ENCODE measurements around the gene YOD1.

DNA sequence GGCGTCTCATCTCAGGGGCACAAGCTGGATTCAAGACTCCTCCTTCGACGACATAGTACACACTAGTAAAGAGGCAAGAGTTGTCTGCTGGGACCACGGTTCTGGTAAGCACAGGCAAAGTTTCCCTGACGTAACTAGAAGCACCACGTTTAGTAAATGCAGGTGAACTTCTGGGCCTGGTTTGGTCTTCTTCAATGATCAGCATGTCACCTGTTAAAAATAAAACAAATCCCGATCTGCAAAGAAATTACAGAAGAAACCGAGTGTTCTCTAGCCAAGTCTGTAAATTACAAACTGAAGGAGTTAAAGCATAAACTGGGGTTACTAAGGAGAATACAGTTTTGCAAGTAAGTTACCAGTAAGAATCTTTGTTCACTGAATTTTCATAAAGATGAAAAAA, 1.5 kb downstream of the YOD1 start:
- no peak for TF ChIP-seq CTCF (IDR thresholded peaks at IDR 0.05; ENCODE audit: poor library complexity, severe bottlenecking)
- no peak for TF ChIP-seq TAF1 (IDR thresholded peaks at IDR 0.05; ENCODE audit: low read depth)
- TF ChIP-seq EP300 (conservative IDR thresholded peaks at IDR 0.05; ENCODE audit: poor library complexity, severe bottlenecking), result no peak
- TF ChIP-seq POLR2AphosphoS5 (IDR thresholded peaks at IDR 0.05), result no peak
- no peak for TF ChIP-seq EZH2 (IDR thresholded peaks at IDR 0.05; ENCODE audit: borderline replicate concordance, insufficient read depth, low read length, poor library complexity, severe bottlenecking)
- no peak for TF ChIP-seq REST (IDR thresholded peaks at IDR 0.05; ENCODE audit: borderline replicate concordance)
- TF ChIP-seq SMC3 (conservative IDR thresholded peaks at IDR 0.05; ENCODE audit: poor library complexity), result no peak
- no peak for TF ChIP-seq RAD21 (conservative IDR thresholded peaks at IDR 0.05)
- no peak for TF ChIP-seq MXI1 (conservative IDR thresholded peaks at IDR 0.05; ENCODE audit: poor library complexity, severe bottlenecking)

Data from neural cell (in vitro differentiated cells).